BJ (cell line): ENCODE results near the gene FCRL6. TPM values are rescaled to one million over a fixed set of nuclear protein-coding genes. Genes with fewer than 3 reads are reported as not detected.

ENCODE experiments used
- CTCF ChIA-PET: fragments of 350-600 bp; formaldehyde crosslinking; extraction: SDS; loops from one replicate; lab custom pipeline; 2021; ENCODE audit warnings: antibody characterized with exemption, inconsistent platforms; lab: Yijun Ruan, JAX
- POLR2A ChIA-PET: fragments of 300-600 bp; sonication (Branson Sonifier 250); formaldehyde crosslinking; extraction: SDS; loops from one replicate; lab custom pipeline; 2021; ENCODE audit warnings: antibody characterized with exemption; lab: Charles Lee
- DNase-seq: peaks from one replicate; pipeline ENCODE4 v3.0.0-alpha.2; 2011; ENCODE audit warnings: low read depth
- H3K27me3 ChIP-seq: 2 replicates; pipeline ENCODE4 v1.6.0; 2011; ENCODE audit warnings: low read length; ENCODE audit not compliant: control insufficient read depth, insufficient read depth
- H3K36me3 ChIP-seq: 2 replicates; pipeline ENCODE4 v1.5.1; 2011; ENCODE audit warnings: low read length; ENCODE audit not compliant: control insufficient read depth, insufficient read depth
- H3K4me3 ChIP-seq: 2 replicates; pipeline ENCODE4 v1.5.1; 2011; ENCODE audit warnings: low read depth, mild to moderate bottlenecking, control low read depth, low read length
- polyA plus RNA-seq: library from polyadenylated mRNA; depleted of rRNA; stranded (reverse); fragments of >200 nt; gene quantifications from 2 replicates; pipeline ENCODE4 v1.2.3, GENCODE V29; 2011
- TF ChIP-seq, protein P1 (sequence below): IDR thresholded peaks from 2 replicates; pipeline ENCODE4 v1.5.1; 2011; ENCODE audit warnings: low read depth, mild to moderate bottlenecking, control low read depth, inconsistent platforms, low read length, moderate library complexity; ENCODE audit not compliant: insufficient read depth

Gene FCRL6
- polyA plus RNA-seq, 1 experiment: not detected

DNA sequence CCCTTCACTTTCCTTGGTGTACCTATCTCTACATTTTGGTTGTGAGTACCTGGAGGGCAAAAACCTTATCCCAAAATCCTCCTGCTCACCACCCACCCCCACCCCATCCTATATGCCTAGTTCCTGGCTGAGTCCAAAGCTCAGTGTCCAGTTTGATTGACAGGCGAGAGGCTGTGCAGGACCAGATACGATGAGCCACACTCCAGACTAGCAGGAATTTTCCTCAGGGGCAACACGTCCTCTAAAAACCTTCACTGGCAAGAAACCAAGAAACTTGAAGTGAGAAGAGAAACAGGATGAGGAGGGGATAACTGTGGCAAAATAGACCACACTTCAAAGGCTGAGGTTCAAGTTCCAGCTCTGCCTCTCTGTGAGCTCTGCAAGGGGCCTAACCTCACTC is 23.4 kb downstream of the FCRL6 start:
- Histone ChIP-seq H3K36me3 (no peaks in the 10 kb centered on the region), H3K27me3 (peaks cover 13% of the 10 kb centered on the region), H3K4me3 (no peak overlapping the region)
- DNase-seq: no peak
- TF ChIP-seq, protein P1, sequence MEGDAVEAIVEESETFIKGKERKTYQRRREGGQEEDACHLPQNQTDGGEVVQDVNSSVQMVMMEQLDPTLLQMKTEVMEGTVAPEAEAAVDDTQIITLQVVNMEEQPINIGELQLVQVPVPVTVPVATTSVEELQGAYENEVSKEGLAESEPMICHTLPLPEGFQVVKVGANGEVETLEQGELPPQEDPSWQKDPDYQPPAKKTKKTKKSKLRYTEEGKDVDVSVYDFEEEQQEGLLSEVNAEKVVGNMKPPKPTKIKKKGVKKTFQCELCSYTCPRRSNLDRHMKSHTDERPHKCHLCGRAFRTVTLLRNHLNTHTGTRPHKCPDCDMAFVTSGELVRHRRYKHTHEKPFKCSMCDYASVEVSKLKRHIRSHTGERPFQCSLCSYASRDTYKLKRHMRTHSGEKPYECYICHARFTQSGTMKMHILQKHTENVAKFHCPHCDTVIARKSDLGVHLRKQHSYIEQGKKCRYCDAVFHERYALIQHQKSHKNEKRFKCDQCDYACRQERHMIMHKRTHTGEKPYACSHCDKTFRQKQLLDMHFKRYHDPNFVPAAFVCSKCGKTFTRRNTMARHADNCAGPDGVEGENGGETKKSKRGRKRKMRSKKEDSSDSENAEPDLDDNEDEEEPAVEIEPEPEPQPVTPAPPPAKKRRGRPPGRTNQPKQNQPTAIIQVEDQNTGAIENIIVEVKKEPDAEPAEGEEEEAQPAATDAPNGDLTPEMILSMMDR: no peak
- ChIA-PET POLR2A (interaction anchor here (0.6 kb wide), 1 partner anchor 9 kb away, joined by 16 read pairs; no protein-coding TSS in a partner anchor), CTCF (interaction anchor here (1.4 to 1.6 kb wide), 2 partner anchors 21 to 27 kb away, joined by 3 to 4 read pairs; no protein-coding TSS in a partner anchor)

DNA sequence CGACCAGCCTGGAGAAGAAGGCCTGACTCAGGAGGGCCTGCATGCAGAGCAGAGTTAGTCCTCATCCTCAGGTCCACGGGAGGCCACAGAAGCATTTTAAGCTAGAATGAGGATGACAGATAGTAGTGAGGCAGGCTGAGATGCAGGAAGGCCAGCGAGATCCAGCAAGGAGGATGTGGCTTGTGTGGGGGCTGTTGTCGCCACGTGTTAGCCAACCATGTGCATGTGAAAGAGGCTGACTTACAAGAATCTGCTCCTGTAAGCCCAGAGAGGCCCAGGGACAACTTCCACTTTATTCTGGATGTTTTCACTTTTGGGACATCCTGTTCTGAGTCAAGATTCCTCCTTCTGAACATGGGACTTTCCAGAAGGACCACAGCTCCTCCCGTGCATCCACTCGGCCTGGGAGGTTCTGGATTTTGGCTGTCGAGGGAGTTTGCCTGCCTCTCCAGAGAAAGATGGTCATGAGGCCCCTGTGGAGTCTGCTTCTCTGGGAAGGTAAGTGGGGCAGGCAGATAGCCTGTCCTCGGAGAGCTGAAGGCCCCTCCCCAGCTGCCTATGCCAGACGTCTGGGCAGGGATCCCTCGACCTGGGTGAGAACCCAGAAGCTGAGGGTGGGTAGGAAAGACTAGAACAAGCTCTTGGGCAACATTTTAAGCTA is 24.4 kb downstream of the FCRL6 start, which contains the start of gene SLAMF8:
SLAMF8 (plus strand) TSS at position 433 of the 661 bp plus-strand sequence; CDS start at position 459, 26 bp downstream.
- ChIA-PET CTCF (interaction anchor here (1.4 to 2.1 kb wide), 2 partner anchors 22 to 64 kb away, joined by 3 to 6 read pairs; no protein-coding TSS in a partner anchor), POLR2A (no interaction called here)
- H3K36me3 ChIP-seq: no peaks in the 10 kb centered on the region
- H3K4me3 ChIP-seq: no peak within 1 kb of the TSS
- peaks cover 9% of the 10 kb centered on the region for H3K27me3 ChIP-seq
- no peak for DNase-seq
- TF ChIP-seq, protein P1: no peak

DNA sequence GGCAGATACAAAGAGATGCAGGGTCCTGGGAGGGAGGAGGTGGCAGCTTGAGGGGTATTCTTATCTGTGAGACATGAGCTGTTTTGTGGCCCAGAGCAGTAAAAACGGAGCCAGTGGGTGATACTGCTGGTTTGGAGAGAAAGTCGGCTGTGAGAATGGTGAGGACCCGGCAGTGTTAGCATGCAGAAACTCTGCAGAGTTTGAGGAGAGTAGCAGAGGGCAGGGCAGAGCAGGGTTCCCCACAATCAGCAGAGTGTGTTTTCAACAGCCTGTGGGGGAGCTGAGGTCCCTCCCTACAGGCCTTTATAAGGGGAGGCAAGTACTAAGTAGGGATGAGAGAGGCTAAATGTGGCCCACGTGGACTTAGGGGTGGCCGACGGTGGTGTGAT is 24.9 kb downstream of the FCRL6 start:
- H3K36me3 ChIP-seq: no peaks in the 10 kb centered on the region
- TF ChIP-seq, protein P1: no peak
- POLR2A ChIA-PET: no interaction called here
- no peak for DNase-seq
- CTCF ChIA-PET: interaction anchor here (0.8 to 2.1 kb wide), 2 partner anchors 8 to 64 kb away, joined by 3 to 6 read pairs; no protein-coding TSS in a partner anchor
- no peak overlapping the region for H3K4me3 ChIP-seq
- peaks cover 6% of the 10 kb centered on the region for H3K27me3 ChIP-seq

DNA sequence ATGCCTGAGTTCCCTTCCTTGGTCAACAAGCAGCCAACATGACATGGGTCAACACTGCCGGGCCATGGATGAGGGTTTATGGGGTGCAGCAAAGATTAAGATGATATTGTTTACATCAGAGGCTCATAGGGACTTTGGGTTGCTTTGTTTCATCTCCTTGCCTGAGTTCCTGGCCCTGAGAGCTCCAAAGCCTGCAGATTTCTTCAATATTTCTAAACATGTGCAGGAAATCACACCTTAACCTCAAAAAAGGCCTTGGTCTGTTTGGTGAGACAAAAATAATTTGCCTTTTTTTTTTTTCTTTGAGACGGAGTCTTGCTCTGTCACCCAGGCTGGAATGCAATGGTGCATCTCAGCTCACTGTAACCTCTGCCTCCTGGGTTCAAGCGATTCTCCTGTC is 25.4 kb downstream of the FCRL6 start:
- POLR2A ChIA-PET: no interaction called here
- H3K27me3 ChIP-seq: peaks cover 3% of the 10 kb centered on the region
- no peaks in the 10 kb centered on the region for H3K36me3 ChIP-seq
- no peak for DNase-seq
- CTCF ChIA-PET: interaction anchor here (0.8 to 2.1 kb wide), 2 partner anchors 8 to 63 kb away, joined by 3 to 6 read pairs; no protein-coding TSS in a partner anchor
- TF ChIP-seq, protein P1: no peak
- no peak overlapping the region for H3K4me3 ChIP-seq

DNA sequence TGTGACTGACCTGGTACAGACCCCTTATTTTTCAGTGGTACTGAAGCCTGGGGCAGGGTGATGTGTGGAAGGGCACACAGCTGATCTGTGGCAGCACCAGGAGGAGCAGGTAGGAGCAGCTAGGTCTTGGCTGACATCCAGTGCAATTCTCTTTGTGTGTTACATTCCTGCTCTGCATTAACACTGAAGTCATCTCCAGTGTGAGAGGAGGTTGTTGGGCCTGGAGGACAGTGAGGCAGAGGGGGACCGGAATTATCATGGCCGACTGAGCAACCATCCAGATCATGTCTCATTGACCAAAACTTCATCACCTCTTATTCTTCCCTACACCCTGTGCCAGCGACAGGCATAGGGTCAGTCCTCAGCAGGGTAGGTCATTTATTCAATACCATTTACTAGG is 26.0 kb downstream of the FCRL6 start:
- CTCF ChIA-PET: interaction anchor here (0.8 to 2.1 kb wide), 3 partner anchors 8 to 63 kb away, joined by 3 to 6 read pairs (median 4); no protein-coding TSS in a partner anchor
- Histone ChIP-seq H3K4me3 (no peak overlapping the region), H3K36me3 (no peaks in the 10 kb centered on the region), H3K27me3 (no peaks in the 10 kb centered on the region)
- DNase-seq: no peak
- POLR2A ChIA-PET: no interaction called here
- TF ChIP-seq, protein P1: no peak
